Small intestine (tissue), 7 donors: ENCODE measurements around the gene INPP5D. TPM values are rescaled to one million over a fixed set of nuclear protein-coding genes. Genes with fewer than 3 reads are reported as not detected.

Experiments used
- DNase-seq, 2 donors: peaks; one replicate each; pipeline versions ENCODE4 v3.0.0 to v3.0.0-alpha.2; 2013
- FAIRE-seq: peaks from 2 replicates; lab custom pipeline; 2012; peaks lifted over from hg19 to GRCh38; lab: Jason Lieb, UNC
- H3K27ac ChIP-seq, 3 donors: one replicate each; pipeline ENCODE4 v1.5.1; 2013; ENCODE audit warnings: low read length in 2 of 3, mild to moderate bottlenecking in 2 of 3, control low read depth in 1 of 3, inconsistent platforms in 1 of 3, low read depth in 1 of 3, moderate library complexity in 1 of 3
- H3K27me3 ChIP-seq, 3 donors: one replicate each; pipeline ENCODE4 v1.6.1; 2013; ENCODE audit warnings: low read length in 3 of 3, inconsistent platforms in 1 of 3; ENCODE audit not compliant: control insufficient read depth in 3 of 3, insufficient read depth in 3 of 3
- H3K36me3 ChIP-seq, 3 donors: one replicate each; pipeline ENCODE4 v1.6.1; 2013; ENCODE audit warnings: low read length in 3 of 3, inconsistent platforms in 1 of 3, low read depth in 1 of 3, mild to moderate bottlenecking in 1 of 3, moderate library complexity in 1 of 3; ENCODE audit not compliant: control insufficient read depth in 3 of 3, insufficient read depth in 2 of 3
- H3K4me1 ChIP-seq, 3 donors: one replicate each; pipeline ENCODE4 v1.6.1; 2013; ENCODE audit warnings: low read length in 2 of 3, inconsistent platforms in 1 of 3, low read depth in 1 of 3, mild to moderate bottlenecking in 1 of 3, moderate library complexity in 1 of 3; ENCODE audit not compliant: control insufficient read depth in 3 of 3, insufficient read depth in 2 of 3
- H3K4me3 ChIP-seq, 3 donors: one replicate each; pipeline ENCODE4 v1.5.1; 2013; ENCODE audit warnings: low read length in 3 of 3, control low read depth in 1 of 3, inconsistent platforms in 1 of 3, low read depth in 1 of 3, mild to moderate bottlenecking in 1 of 3, moderate library complexity in 1 of 3
- H3K9me3 ChIP-seq, 2 donors: one replicate each; pipeline ENCODE4 v1.6.1; 2013; ENCODE audit warnings: low read depth in 1 of 2, low read length in 1 of 2; ENCODE audit not compliant: control insufficient read depth in 2 of 2, insufficient read depth in 1 of 2
- WGBS, 3 donors: extraction: QIAGEN DNeasy Blood & Tissue Kit; methylation state at CpG; one replicate each; pipeline ENCODE4 v1.1.7; 2013; 5-methylcytosine and 5-hydroxymethylcytosine counted together
- polyA plus RNA-seq, 4 donors: library from polyadenylated mRNA; stranded (reverse) in 3 of 4; unstranded in 1 of 4; fragments of 200-250 nt in 3 of 4; fragments of 120-200 nt in 1 of 4; gene quantifications; one replicate each; pipeline versions ENCODE4 v1.2.1 to v1.2.3, GENCODE V29; 2013
- donor health status: healthy with polysubstance abuse.
- donor health status: control.
- donor health status: control.
- donor health status: Bipolar disorder and iron deficiency.
- donor health status: healthy.

The INPP5D gene
- polyA plus RNA-seq, 4 donors = 4.7 to 10.4 (median 6.9) TPM

GRCh38 chr2:233035426-233036161 lies 24.5 kb upstream of the INPP5D start:
- WGBS, 3 donors = 92 to 96% (median 94%) methylated on average over 23 of the region's 23 CpGs
- no peak overlapping the region for H3K4me3 ChIP-seq

GRCh38 chr2:233036162-233036838 lies 23.8 kb upstream of the INPP5D start:
- no peak for DNase-seq
- 90 to 93% (median 90%) methylated on average over 12 of the region's 12 CpGs for WGBS, 3 donors
- Histone ChIP-seq H3K9me3 (no peaks in the 10 kb centered on the region), H3K27me3 (no peaks in the 10 kb centered on the region), H3K36me3 (no peaks in the 10 kb centered on the region), H3K27ac (no peak overlapping the region), H3K4me3 (no peak overlapping the region), H3K4me1 (no peaks in the 10 kb centered on the region)
- no peak for FAIRE-seq

More at GRCh38 chr2:233035426-233036161, 24.5 kb upstream of the INPP5D start:
- H3K27me3 ChIP-seq = no peaks in the 10 kb centered on the region
- no peaks in the 10 kb centered on the region for H3K9me3 ChIP-seq
- H3K36me3 ChIP-seq = no peaks in the 10 kb centered on the region
- FAIRE-seq = no peak
- no peak overlapping the region for H3K27ac ChIP-seq
- no peaks in the 10 kb centered on the region for H3K4me1 ChIP-seq
- DNase-seq = no peak

GRCh38 chr2:233037078-233037477 lies 23.1 kb upstream of the INPP5D start:
- Histone ChIP-seq H3K27ac (no peak overlapping the region), H3K9me3 (no peaks in the 10 kb centered on the region), H3K27me3 (no peaks in the 10 kb centered on the region), H3K36me3 (no peaks in the 10 kb centered on the region), H3K4me1 (no peaks in the 10 kb centered on the region), H3K4me3 (no peak overlapping the region)
- 76 to 93% (median 91%) methylated on average over 2 of the region's 2 CpGs for WGBS, 3 donors
- no peak for FAIRE-seq
- DNase-seq = no peak

GRCh38 chr2:233039212-233039845 lies 20.8 kb upstream of the INPP5D start:
- H3K4me3 ChIP-seq = no peak overlapping the region
- H3K4me1 ChIP-seq = no peaks in the 10 kb centered on the region
- no peaks in the 10 kb centered on the region for H3K9me3 ChIP-seq
- no peaks in the 10 kb centered on the region for H3K27me3 ChIP-seq
- no peaks in the 10 kb centered on the region for H3K36me3 ChIP-seq
- 82 to 84% (median 83%) methylated on average over 8 of the region's 8 CpGs for WGBS, 3 donors
- no peak for FAIRE-seq
- DNase-seq = no peak
- H3K27ac ChIP-seq = no peak overlapping the region

- Histone ChIP-seq H3K4me1 (no peaks in the 10 kb centered on the region), H3K27me3 (no peaks in the 10 kb centered on the region), H3K9me3 (no peaks in the 10 kb centered on the region), H3K36me3 (no peaks in the 10 kb centered on the region), H3K27ac (no peak overlapping the region), H3K4me3 (no peak overlapping the region)
- FAIRE-seq = no peak
- WGBS, 3 donors = 88 to 90% (median 90%) methylated on average over 10 of the region's 10 CpGs
- DNase-seq = no peak
These were observed 20.2 kb upstream of the INPP5D start for GRCh38 chr2:233039846-233040530.

GRCh38 chr2:233040571-233040970 lies 19.6 kb upstream of the INPP5D start:
- H3K4me1 ChIP-seq = no peaks in the 10 kb centered on the region
- H3K27ac ChIP-seq = no peak overlapping the region
- WGBS, 3 donors = 81 to 86% (median 85%) methylated on average over 4 of the region's 4 CpGs
- H3K4me3 ChIP-seq = no peak overlapping the region
- H3K36me3 ChIP-seq = no peaks in the 10 kb centered on the region
- H3K27me3 ChIP-seq = no peaks in the 10 kb centered on the region
- no peaks in the 10 kb centered on the region for H3K9me3 ChIP-seq
- DNase-seq (no peak), FAIRE-seq (no peak)

GRCh38 chr2:233041722-233042323 lies 18.3 kb upstream of the INPP5D start:
- DNase-seq (no peak), FAIRE-seq (no peak)
- Histone ChIP-seq H3K27me3 (no peaks in the 10 kb centered on the region), H3K36me3 (no peaks in the 10 kb centered on the region), H3K27ac (no peak overlapping the region), H3K9me3 (no peaks in the 10 kb centered on the region), H3K4me1 (no peaks in the 10 kb centered on the region), H3K4me3 (no peak overlapping the region)
- WGBS, 3 donors = 80 to 90% (median 82%) methylated on average over 10 of the region's 10 CpGs

GRCh38 chr2:233042549-233042948 lies 17.6 kb upstream of the INPP5D start:
- H3K4me1 ChIP-seq = no peaks in the 10 kb centered on the region
- H3K27me3 ChIP-seq = peaks cover 0 to 1% (median 0%) of the 10 kb centered on the region in 3 donors
- H3K4me3 ChIP-seq = no peak overlapping the region
- FAIRE-seq (no peak), DNase-seq (no peak)
- 89 to 91% (median 89%) methylated on average over 9 of the region's 9 CpGs for WGBS, 3 donors
- no peaks in the 10 kb centered on the region for H3K36me3 ChIP-seq
- H3K27ac ChIP-seq = no peak overlapping the region
- no peaks in the 10 kb centered on the region for H3K9me3 ChIP-seq
